NB4 (cell line): ENCODE measurements around the gene ADCY6.

Experiments
- CTCF ChIP-seq: IDR thresholded peaks from one replicate; pipeline ENCODE4 v1.5.1; 2012; ENCODE audit warnings: low read depth, low read length
- MYC ChIP-seq: IDR thresholded peaks from 2 replicates; pipeline ENCODE4 v1.6.1; 2011; ENCODE audit warnings: low read depth, low read length
- POLR2A ChIP-seq: IDR thresholded peaks from 2 replicates; pipeline ENCODE4 v1.6.1; 2011; ENCODE audit warnings: mild to moderate bottlenecking; ENCODE audit not compliant: insufficient read length; ENCODE audit errors: extremely low read depth

DNA sequence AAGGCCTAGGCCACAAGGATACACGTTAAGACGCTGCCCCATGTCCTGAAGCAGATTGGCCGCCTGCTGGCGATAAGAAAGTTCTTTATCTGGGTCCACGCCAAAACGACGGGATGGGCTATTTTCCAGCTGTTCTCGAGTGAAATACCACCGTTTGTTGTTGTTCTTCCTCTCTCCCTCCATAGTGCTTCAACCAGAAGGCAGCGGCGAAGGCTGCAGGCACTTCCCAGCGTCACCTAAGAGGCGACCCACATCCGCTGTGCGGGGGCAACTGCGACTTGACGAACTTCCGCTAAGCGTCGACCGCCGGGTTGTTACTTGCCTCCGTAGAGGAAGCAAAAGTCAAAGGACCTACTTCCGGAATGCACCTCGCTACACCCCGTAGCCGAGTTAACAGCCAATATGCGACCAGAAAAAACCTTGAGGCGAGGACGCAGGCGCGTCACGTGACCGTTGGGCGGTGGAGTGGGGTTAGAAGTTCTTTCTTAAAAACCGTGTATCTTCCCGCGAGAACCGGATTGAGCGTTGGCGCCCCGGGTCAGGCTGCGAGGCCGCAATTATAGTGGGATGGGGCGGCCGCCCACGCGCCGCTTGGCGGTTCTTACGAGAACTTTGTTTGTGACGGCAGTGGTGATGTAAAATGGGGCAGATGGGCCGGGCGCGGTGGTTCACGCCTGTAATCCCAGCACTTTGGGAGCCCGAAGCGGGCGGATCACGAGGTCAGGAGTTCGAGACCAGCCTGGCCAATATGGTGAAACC lies 72.2 kb downstream of the ADCY6 start, which contains the start of gene CCNT1:
- no peak for TF ChIP-seq CTCF
- peak; percentile 68 for TF ChIP-seq POLR2A
- TF ChIP-seq MYC: no peak; the same call in none of the 2 replicates
